Measurements from ENCODE around the gene FOXM1.

Gene FOXM1

GRCh38 chr12:2835691-2836403 is 41.1 kb downstream of the FOXM1 start:
- DNase-seq, result no peak

- no peak for DNase-seq
Observed at GRCh38 chr12:2834581-2835491, 42.1 kb downstream of the FOXM1 start, which contains the start of gene NRIP2. TSS of gene NRIP2 (minus strand) at chr12:2835035. CDS start at chr12:2834983, 52 bp downstream.

- no peak for DNase-seq
Observed at GRCh38 chr12:2833810-2834209, 43.2 kb downstream of the FOXM1 start.

GRCh38 chr12:2833327-2833726 is 43.6 kb downstream of the FOXM1 start:
- no peak for DNase-seq

GRCh38 chr12:2832550-2833127 is 44.3 kb downstream of the FOXM1 start:
- no peak for DNase-seq

GRCh38 chr12:2829275-2829674 is 47.7 kb downstream of the FOXM1 start:
- no peak for DNase-seq

- no peak for DNase-seq
Observed at GRCh38 chr12:2826721-2827515, 50.1 kb downstream of the FOXM1 start.

GRCh38 chr12:2826036-2826435 is 50.9 kb downstream of the FOXM1 start:
- no peak for DNase-seq

GRCh38 chr12:2825132-2825531 is 51.8 kb downstream of the FOXM1 start:
- DNase-seq, result no peak

GRCh38 chr12:2824541-2824940 is 52.4 kb downstream of the FOXM1 start:
- no peak for DNase-seq

GRCh38 chr12:2823483-2823882 is 53.5 kb downstream of the FOXM1 start:
- no peak for DNase-seq

- DNase-seq, result no peak
Observed at GRCh38 chr12:2820432-2820831, 56.5 kb downstream of the FOXM1 start.

GRCh38 chr12:2819810-2820209 is 57.2 kb downstream of the FOXM1 start:
- no peak for DNase-seq

GRCh38 chr12:2813214-2814185 is 63.5 kb downstream of the FOXM1 start:
- peak; percentile 57 to 61 for DNase-seq

GRCh38 chr12:2812290-2813213 is 64.4 kb downstream of the FOXM1 start, which contains the start of gene ITFG2:
TSS of gene ITFG2 (plus strand) at chr12:2812668. CDS start at chr12:2812761, 93 bp downstream.
- peak; percentile 99 for DNase-seq

GRCh38 chr12:2811801-2812200 is 65.2 kb downstream of the FOXM1 start:
- DNase-seq, result no peak
